ENCODE results near the gene ADARB1. TPM values are rescaled to one million over a fixed set of nuclear protein-coding genes. Genes with fewer than 3 reads are reported as not detected.

ADARB1 gene
- total and polyA plus RNA-seq, 2 of the 8 experiments (the other 6 are each of a cell fraction or from before 2014, with no cell fraction given), result 4.7 to 14.9 TPM

DNA sequence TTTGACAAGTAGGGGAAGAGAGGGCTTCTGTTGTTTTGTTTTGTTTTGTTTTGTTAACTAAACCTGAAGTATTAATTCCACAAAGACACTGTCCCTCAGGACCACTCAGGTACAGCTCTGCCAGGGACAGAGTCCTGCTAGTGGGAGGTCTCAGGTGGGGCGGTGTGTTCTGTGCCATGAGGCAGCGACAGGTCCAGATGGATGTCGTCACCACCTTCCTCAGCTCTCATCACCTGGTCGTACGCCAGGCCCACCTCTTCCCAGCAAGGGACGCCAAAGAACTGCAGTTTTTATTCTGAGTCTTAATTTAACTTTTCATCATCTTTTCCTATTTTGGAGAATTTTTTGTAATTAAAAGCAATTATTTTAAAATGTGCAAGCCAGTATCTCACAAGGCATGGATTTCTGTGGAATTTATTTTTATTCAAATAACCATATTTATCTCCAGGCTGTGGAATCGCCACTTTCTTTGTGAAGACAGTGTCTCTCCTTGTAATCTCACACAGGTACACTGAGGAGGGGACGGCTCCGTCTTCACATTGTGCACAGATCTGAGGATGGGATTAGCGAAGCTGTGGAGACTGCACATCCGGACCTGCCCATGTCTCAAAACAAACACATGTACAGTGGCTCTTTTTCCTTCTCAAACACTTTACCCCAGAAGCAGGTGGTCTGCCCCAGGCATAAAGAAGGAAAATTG is 150.8 kb downstream of the ADARB1 start:
- WGBS, 2 experiments (ENCODE audit: extremely low coverage in 1 of 2, insufficient coverage in 1 of 2, insufficient read length in 1 of 2, insufficient replicate concordance in 2 of 2, low coverage in 1 of 2, low lambda C conversion rate in 2 of 2, missing lambda C conversion rate in 1 of 2), result 88% methylated on average over 11 of the region's 11 CpGs; no CpG with 5 or more reads in 1 of the 2 experiments
- H2BK120ac ChIP-seq (replicated peaks; ENCODE audit: low read depth, low read length), result no peak overlapping the region
- H4K20me1 ChIP-seq (replicated peaks in 1 of 2; ENCODE audit: control insufficient read depth in 1 of 2, insufficient read depth in 2 of 2, low read length in 2 of 2), result no peaks in the 10 kb centered on the region
- H3K79me1 ChIP-seq (ENCODE audit: low read depth, low read length), result no peaks in the 10 kb centered on the region
- H3K9ac ChIP-seq (replicated peaks in 1 of 4; ENCODE audit: extremely low read depth in 1 of 4, low read depth in 3 of 4, low read length in 3 of 4), result no peak overlapping the region
- DNase-seq (ENCODE audit: low read depth in 1 of 2, low spot score in 2 of 2), result no peak
- H3K79me2 ChIP-seq (ENCODE audit: control insufficient read depth in 1 of 2, insufficient read depth in 2 of 2, low read length in 2 of 2), result no peaks in the 10 kb centered on the region
- CTCF ChIA-PET (ENCODE audit: partially characterized antibody), result no interaction called here
- H3K4me1 ChIP-seq (replicated peaks in 1 of 4; ENCODE audit: control insufficient read depth in 3 of 4, insufficient read depth in 4 of 4, low read length in 3 of 4), result no peaks in the 10 kb centered on the region
- no peak overlapping the region for H3K4me2 ChIP-seq (ENCODE audit: insufficient read depth in 1 of 2, low read depth in 2 of 2, low read length in 2 of 2)
- no peak overlapping the region for H2AFZ ChIP-seq (ENCODE audit: low read length)
- no peak overlapping the region for H2BK5ac ChIP-seq (ENCODE audit: low read depth, low read length)
- H4K91ac ChIP-seq (replicated peaks; ENCODE audit: insufficient read length, low read length), result no peak overlapping the region
- H3K23me2 ChIP-seq (ENCODE audit: low read depth, low read length), result no peaks in the 10 kb centered on the region
- H3K27me3 ChIP-seq (replicated peaks in 1 of 4; ENCODE audit: control insufficient read depth in 3 of 4, extremely low read depth in 1 of 4, insufficient read depth in 3 of 4, low read length in 3 of 4), result no peaks in the 10 kb centered on the region
- no peaks in the 10 kb centered on the region for H3K36me3 ChIP-seq (ENCODE audit: control insufficient read depth in 2 of 4, insufficient read depth in 4 of 4, low read length in 3 of 4)
- no peak overlapping the region for H3K14ac ChIP-seq (ENCODE audit: insufficient read length)
- H3K56ac ChIP-seq (replicated peaks; ENCODE audit: insufficient read length, low read depth, low read length), result no peak overlapping the region
- H3K18ac ChIP-seq (ENCODE audit: extremely low read depth, low read length), result no peak overlapping the region
- no peak overlapping the region for H2BK12ac ChIP-seq (ENCODE audit: low read depth, low read length)
- H3K4ac ChIP-seq (replicated peaks; ENCODE audit: insufficient read length, low read depth, low read length), result no peak overlapping the region
- no peak overlapping the region for H2BK20ac ChIP-seq (ENCODE audit: low read length)
- no peak overlapping the region for H4K8ac ChIP-seq (ENCODE audit: extremely low read depth, insufficient read depth, low read length)
- no peak overlapping the region for H4K5ac ChIP-seq (ENCODE audit: insufficient read length, low read depth, low read length)
- H3K27ac ChIP-seq (ENCODE audit: low read depth, low read length), result no peak overlapping the region
- POLR2A ChIA-PET (ENCODE audit: partially characterized antibody), result interaction anchor here (1.2 kb wide), 1 partner anchor 56 kb away, joined by 3 read pairs; no protein-coding TSS in a partner anchor
- no peak overlapping the region for H2BK15ac ChIP-seq (ENCODE audit: low read length)
- H3K23ac ChIP-seq (ENCODE audit: insufficient read length), result no peak overlapping the region
- no peaks in the 10 kb centered on the region for H3K9me3 ChIP-seq (ENCODE audit: insufficient read depth in 2 of 2, low read depth in 1 of 2, low read length in 1 of 2)
- H2AK5ac ChIP-seq (ENCODE audit: low read depth, low read length), result no peak overlapping the region
- H3K4me3 ChIP-seq (ENCODE audit: extremely low read depth in 1 of 4, insufficient read depth in 2 of 4, low read depth in 3 of 4, low read length in 4 of 4), result no peak overlapping the region
- FAIRE-seq, result no peak
- TF ChIP-seq POLR2A (IDR thresholded peaks at IDR 0.05; ENCODE audit: control extremely low read depth in 1 of 2, low read depth in 2 of 2, low read length in 2 of 2) (no peak), EGR1 (IDR thresholded peaks at IDR 0.05; ENCODE audit: borderline replicate concordance, low read depth, low read length) (no peak), RNF2 (IDR thresholded peaks at IDR 0.05; ENCODE audit: borderline replicate concordance, low read depth, low read length, missing control alignments, poor library complexity, severe bottlenecking) (no peak), ATF2 (IDR thresholded peaks at IDR 0.05; ENCODE audit: low read length) (no peak), MAFK (IDR thresholded peaks at IDR 0.05; ENCODE audit: low read depth, low read length) (no peak), SIN3A (conservative IDR thresholded peaks at IDR 0.05 in 1 of 2, IDR thresholded peaks at IDR 0.05 in 1 of 2; ENCODE audit: low read depth in 1 of 2, low read length in 2 of 2) (no peak), YY1 (IDR thresholded peaks at IDR 0.05; ENCODE audit: low read depth, low read length) (no peak), CEBPB (IDR thresholded peaks at IDR 0.05; ENCODE audit: low read depth, low read length) (no peak), CHD1 (IDR thresholded peaks at IDR 0.05; ENCODE audit: low read depth, low read length) (no peak), SP4 (IDR thresholded peaks at IDR 0.05; ENCODE audit: low read length) (no peak), TEAD4 (IDR thresholded peaks at IDR 0.05; ENCODE audit: low read depth, low read length) (no peak), HDAC2 (IDR thresholded peaks at IDR 0.05; ENCODE audit: borderline replicate concordance in 1 of 2, low read depth in 2 of 2, low read length in 2 of 2) (no peak)

Data from H1 (cell line).